ENCODE measurements around the gene HOXA3.

The HOXA3 gene

GRCh38 chr7:27125986-27126394 is 26.4 kb downstream of the HOXA3 start:
- no peak for DNase-seq

- DNase-seq: no peak
Measured at GRCh38 chr7:27124902-27125689, 27.3 kb downstream of the HOXA3 start.

- no peak for DNase-seq
Measured at GRCh38 chr7:27124096-27124901, 28.1 kb downstream of the HOXA3 start.

- no peak for DNase-seq
Measured at GRCh38 chr7:27123477-27124053, 28.8 kb downstream of the HOXA3 start.

- DNase-seq: no peak
Measured at GRCh38 chr7:27123007-27123476, 29.3 kb downstream of the HOXA3 start.

GRCh38 chr7:27122077-27122910 is 30.1 kb downstream of the HOXA3 start:
- no peak for DNase-seq

GRCh38 chr7:27121684-27122076 is 30.7 kb downstream of the HOXA3 start:
- no peak for DNase-seq

- no peak for DNase-seq
Measured at GRCh38 chr7:27119412-27119911, 32.9 kb downstream of the HOXA3 start.

- no peak for DNase-seq
Measured at GRCh38 chr7:27118580-27118979, 33.8 kb downstream of the HOXA3 start.

GRCh38 chr7:27117887-27118491 is 34.4 kb downstream of the HOXA3 start:
- no peak for DNase-seq

- DNase-seq: no peak
Measured at GRCh38 chr7:27116962-27117886, 35.2 kb downstream of the HOXA3 start.

- DNase-seq: no peak
Measured at GRCh38 chr7:27116031-27116961, 36.1 kb downstream of the HOXA3 start.

- DNase-seq: no peak
Measured at GRCh38 chr7:27115221-27116026, 37.0 kb downstream of the HOXA3 start.

- DNase-seq: no peak
Measured at GRCh38 chr7:27114881-27115220, 37.5 kb downstream of the HOXA3 start.

GRCh38 chr7:27113991-27114769 is 38.2 kb downstream of the HOXA3 start:
- no peak for DNase-seq

- DNase-seq: no peak
Measured at GRCh38 chr7:27112955-27113949, 39.1 kb downstream of the HOXA3 start.

GRCh38 chr7:27112361-27112760 is 40.0 kb downstream of the HOXA3 start:
- no peak for DNase-seq
